ENCODE measurements around the gene TIAM2.

DNA sequence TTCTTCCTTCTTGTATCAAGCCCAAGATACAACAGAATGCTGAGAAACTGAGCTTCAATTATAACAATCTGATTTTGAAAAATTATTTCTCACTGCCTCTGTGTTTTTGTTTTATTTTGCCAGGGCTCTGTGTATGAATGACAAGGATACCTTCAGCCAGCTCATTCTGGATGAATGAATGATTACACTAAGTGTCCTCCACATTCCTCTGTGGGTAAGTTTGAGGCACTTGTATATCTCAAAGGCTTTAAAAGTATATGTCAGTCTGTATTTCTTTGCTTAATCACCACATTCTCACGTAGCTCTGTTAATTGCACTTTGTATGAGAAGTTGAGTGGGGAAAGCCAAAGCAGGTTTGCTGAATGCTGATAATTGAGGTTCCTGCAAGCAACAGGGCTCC is 95.1 kb downstream of the TIAM2 start:
- TF ChIP-seq, protein P1, sequence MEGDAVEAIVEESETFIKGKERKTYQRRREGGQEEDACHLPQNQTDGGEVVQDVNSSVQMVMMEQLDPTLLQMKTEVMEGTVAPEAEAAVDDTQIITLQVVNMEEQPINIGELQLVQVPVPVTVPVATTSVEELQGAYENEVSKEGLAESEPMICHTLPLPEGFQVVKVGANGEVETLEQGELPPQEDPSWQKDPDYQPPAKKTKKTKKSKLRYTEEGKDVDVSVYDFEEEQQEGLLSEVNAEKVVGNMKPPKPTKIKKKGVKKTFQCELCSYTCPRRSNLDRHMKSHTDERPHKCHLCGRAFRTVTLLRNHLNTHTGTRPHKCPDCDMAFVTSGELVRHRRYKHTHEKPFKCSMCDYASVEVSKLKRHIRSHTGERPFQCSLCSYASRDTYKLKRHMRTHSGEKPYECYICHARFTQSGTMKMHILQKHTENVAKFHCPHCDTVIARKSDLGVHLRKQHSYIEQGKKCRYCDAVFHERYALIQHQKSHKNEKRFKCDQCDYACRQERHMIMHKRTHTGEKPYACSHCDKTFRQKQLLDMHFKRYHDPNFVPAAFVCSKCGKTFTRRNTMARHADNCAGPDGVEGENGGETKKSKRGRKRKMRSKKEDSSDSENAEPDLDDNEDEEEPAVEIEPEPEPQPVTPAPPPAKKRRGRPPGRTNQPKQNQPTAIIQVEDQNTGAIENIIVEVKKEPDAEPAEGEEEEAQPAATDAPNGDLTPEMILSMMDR (IDR thresholded peaks at IDR 0.05; ENCODE audit: poor library complexity) = no peak
- no peak for TF ChIP-seq EZH2 (IDR thresholded peaks at IDR 0.05; ENCODE audit: borderline replicate concordance)

Measured in hepatocyte (in vitro differentiated cells).